Cardiac muscle cell (in vitro differentiated cells and primary cell): Measurements from ENCODE around the gene SFXN5. TPM values are rescaled to one million over a fixed set of nuclear protein-coding genes. Genes with fewer than 3 reads are reported as not detected.

Experiments
- DNase-seq, 2 donors: peaks; one replicate each; pipeline versions ENCODE4 v3.0.0 to v3.0.0-alpha.2; 2010 to 2017; ENCODE audit warnings: low read depth in 1 of 2, low spot score in 1 of 2
- H3K27ac ChIP-seq: fragments of 200-600 bp; sonication (generic); 2 replicates; pipeline ENCODE4 v1.5.1; 2016
- H3K27me3 ChIP-seq: fragments of 200-600 bp; sonication (generic); 2 replicates; pipeline ENCODE4 v1.6.0; 2016; ENCODE audit warnings: control low read depth
- H3K36me3 ChIP-seq: fragments of 200-600 bp; sonication (generic); 2 replicates; pipeline ENCODE4 v1.5.1; 2016; ENCODE audit warnings: control low read depth
- H3K4me1 ChIP-seq: fragments of 200-600 bp; sonication (generic); 2 replicates; pipeline ENCODE4 v1.8.1; 2017; ENCODE audit warnings: low read depth, mild to moderate bottlenecking, mixed run types
- H3K4me3 ChIP-seq: fragments of 200-600 bp; sonication (generic); 2 replicates; pipeline ENCODE4 v1.5.1; 2016; ENCODE audit warnings: mild to moderate bottlenecking
- H3K9me3 ChIP-seq: fragments of 200-600 bp; sonication (generic); 2 replicates; pipeline ENCODE4 v1.5.1; 2017; ENCODE audit warnings: low read depth, mild to moderate bottlenecking, control low read depth
- polyA plus RNA-seq: library from polyadenylated mRNA; unstranded; fragments of >200 nt; fragmentation: Nextera tagmentation; extraction: Ambion mirVana; gene quantifications from 2 replicates; pipeline ENCODE4 v1.2.1, GENCODE V29; 2016
- total RNA-seq: library from RNA; depleted of rRNA; stranded (reverse); fragments of >200 nt; gene quantifications from 2 replicates; pipeline ENCODE4 v1.2.3, GENCODE V29; 2016
- TF ChIP-seq, protein P1 (sequence below): IDR thresholded peaks from 2 replicates; pipeline ENCODE4 v1.5.1; 2012; ENCODE audit warnings: low read depth, mild to moderate bottlenecking, low read length

Gene SFXN5
- total and polyA plus RNA-seq, 2 experiments from 2014 or later: 11.4 to 13.5 TPM

DNA sequence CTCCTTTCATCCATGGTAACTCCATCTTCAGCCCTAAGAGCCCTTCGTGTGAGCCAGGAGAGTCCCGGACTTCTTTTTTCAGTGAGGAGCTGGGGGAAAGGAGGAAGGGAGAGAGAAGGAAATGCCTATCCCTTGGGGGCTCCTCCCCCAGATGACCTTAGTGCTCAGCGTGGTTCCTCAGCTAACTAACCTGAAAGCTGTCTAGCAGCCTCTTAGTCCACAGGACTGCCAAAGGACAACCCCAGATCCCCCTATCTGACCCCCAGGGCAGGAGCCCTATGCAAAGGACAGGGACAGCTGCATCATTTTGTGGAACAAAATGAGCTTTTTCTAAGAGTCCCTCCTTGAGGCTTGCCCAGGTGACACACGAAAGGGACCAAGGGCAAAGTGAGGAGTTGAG lies 176.4 kb downstream of the SFXN5 start:
- Histone ChIP-seq H3K36me3 (no peaks in the 10 kb centered on the region), H3K4me3 (no peak overlapping the region), H3K27me3 (peaks cover 95% of the 10 kb centered on the region), H3K27ac (no peak overlapping the region), H3K4me1 (no peaks in the 10 kb centered on the region), H3K9me3 (no peaks in the 10 kb centered on the region)
- TF ChIP-seq, protein P1, sequence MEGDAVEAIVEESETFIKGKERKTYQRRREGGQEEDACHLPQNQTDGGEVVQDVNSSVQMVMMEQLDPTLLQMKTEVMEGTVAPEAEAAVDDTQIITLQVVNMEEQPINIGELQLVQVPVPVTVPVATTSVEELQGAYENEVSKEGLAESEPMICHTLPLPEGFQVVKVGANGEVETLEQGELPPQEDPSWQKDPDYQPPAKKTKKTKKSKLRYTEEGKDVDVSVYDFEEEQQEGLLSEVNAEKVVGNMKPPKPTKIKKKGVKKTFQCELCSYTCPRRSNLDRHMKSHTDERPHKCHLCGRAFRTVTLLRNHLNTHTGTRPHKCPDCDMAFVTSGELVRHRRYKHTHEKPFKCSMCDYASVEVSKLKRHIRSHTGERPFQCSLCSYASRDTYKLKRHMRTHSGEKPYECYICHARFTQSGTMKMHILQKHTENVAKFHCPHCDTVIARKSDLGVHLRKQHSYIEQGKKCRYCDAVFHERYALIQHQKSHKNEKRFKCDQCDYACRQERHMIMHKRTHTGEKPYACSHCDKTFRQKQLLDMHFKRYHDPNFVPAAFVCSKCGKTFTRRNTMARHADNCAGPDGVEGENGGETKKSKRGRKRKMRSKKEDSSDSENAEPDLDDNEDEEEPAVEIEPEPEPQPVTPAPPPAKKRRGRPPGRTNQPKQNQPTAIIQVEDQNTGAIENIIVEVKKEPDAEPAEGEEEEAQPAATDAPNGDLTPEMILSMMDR: no peak
- no peak for DNase-seq

GRCh38 chr2:72894514-72894913 lies 177.0 kb downstream of the SFXN5 start:
- peaks cover 95% of the 10 kb centered on the region for H3K27me3 ChIP-seq
- H3K27ac ChIP-seq: no peak overlapping the region
- TF ChIP-seq, protein P1: no peak
- no peaks in the 10 kb centered on the region for H3K4me1 ChIP-seq
- no peak for DNase-seq
- no peaks in the 10 kb centered on the region for H3K36me3 ChIP-seq
- no peaks in the 10 kb centered on the region for H3K9me3 ChIP-seq
- no peak overlapping the region for H3K4me3 ChIP-seq

GRCh38 chr2:72893594-72894319 lies 177.8 kb downstream of the SFXN5 start:
- DNase-seq: peak; percentile 78 to 82
- no peaks in the 10 kb centered on the region for H3K4me1 ChIP-seq
- no peak overlapping the region for H3K4me3 ChIP-seq
- H3K27me3 ChIP-seq: peaks cover 95% of the 10 kb centered on the region
- H3K9me3 ChIP-seq: no peaks in the 10 kb centered on the region
- H3K36me3 ChIP-seq: no peaks in the 10 kb centered on the region
- TF ChIP-seq, protein P1: peak; percentile 79
- no peak overlapping the region for H3K27ac ChIP-seq

DNA sequence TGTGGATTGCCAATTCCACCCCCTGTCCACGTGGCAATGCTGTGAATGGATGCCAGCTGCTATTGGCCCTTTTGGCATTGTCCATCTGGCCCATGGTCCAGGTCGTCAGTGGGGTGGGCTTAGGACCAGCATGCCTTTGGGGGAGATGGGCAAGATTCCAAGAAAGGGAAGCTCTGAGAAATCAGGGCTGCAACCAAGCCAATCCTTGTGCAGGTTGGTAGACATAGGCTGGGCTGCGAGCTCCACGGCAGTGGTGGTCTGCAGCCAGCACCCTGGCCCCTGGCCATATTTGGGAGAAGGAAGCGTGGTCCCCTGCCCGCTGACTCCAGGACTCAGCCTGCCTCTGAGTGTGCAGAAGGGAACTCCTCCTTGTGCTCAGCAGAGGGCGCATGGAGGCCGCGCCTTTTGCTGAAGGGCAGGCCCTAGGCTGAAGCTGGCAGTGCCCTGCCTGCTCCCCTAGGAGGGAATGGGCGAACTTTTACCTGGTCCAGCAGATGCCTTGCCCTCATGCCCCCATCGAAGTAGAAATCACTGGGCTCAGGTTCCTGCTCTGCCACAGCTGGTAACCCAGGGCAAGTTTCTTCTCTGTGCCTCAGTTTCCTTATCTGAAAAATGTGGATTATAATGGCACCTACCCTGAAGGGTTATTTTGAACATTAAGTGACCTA lies 178.9 kb downstream of the SFXN5 start:
- DNase-seq: peak; percentile 83

More for the DNA sequence above, 178.9 kb downstream of the SFXN5 start:
- peaks cover 93% of the 10 kb centered on the region for H3K27me3 ChIP-seq
- TF ChIP-seq, protein P1: peak; percentile 86
- H3K36me3 ChIP-seq: no peaks in the 10 kb centered on the region
- no peak overlapping the region for H3K4me3 ChIP-seq
- H3K27ac ChIP-seq: no peak overlapping the region
- no peaks in the 10 kb centered on the region for H3K9me3 ChIP-seq
- no peaks in the 10 kb centered on the region for H3K4me1 ChIP-seq

Other genes starting within 250 kb of the SFXN5 start
- gene EXOC6B, start 245.7 kb downstream of the SFXN5 start, total RNA-seq: 23.9 and 42.8 TPM in 2 replicates
- 17.0 and 21.7 TPM in 2 replicates for gene EXOC6B, start 245.7 kb downstream of the SFXN5 start, polyA plus RNA-seq
- 13.2 and 16.3 TPM in 2 replicates for gene SPR, start 184.3 kb downstream of the SFXN5 start, total RNA-seq
- 9.1 and 21.7 TPM in 2 replicates for gene SPR, start 184.3 kb downstream of the SFXN5 start, polyA plus RNA-seq
- gene EMX1, start 154.2 kb downstream of the SFXN5 start, total RNA-seq: 0.24 TPM in 1 of 2 replicates, not detected in the other
- not detected in 2 replicates for gene EMX1, start 154.2 kb downstream of the SFXN5 start, polyA plus RNA-seq
- gene RAB11FIP5, start 41.2 kb upstream of the SFXN5 start, total RNA-seq: 7.2 and 12.1 TPM in 2 replicates
- 4.2 and 9.0 TPM in 2 replicates for gene RAB11FIP5, start 41.2 kb upstream of the SFXN5 start, polyA plus RNA-seq
- gene NOTO, start 130.9 kb upstream of the SFXN5 start, total RNA-seq: not detected in 2 replicates
- not detected in 2 replicates for gene NOTO, start 130.9 kb upstream of the SFXN5 start, polyA plus RNA-seq
- 24.4 and 26.1 TPM in 2 replicates for gene SMYD5, start 142.5 kb upstream of the SFXN5 start, total RNA-seq
- gene SMYD5, start 142.5 kb upstream of the SFXN5 start, polyA plus RNA-seq: 26.4 and 27.0 TPM in 2 replicates
- gene PRADC1, start 161.5 kb upstream of the SFXN5 start, total RNA-seq: 42.6 and 99.4 TPM in 2 replicates
- gene PRADC1, start 161.5 kb upstream of the SFXN5 start, polyA plus RNA-seq: 62.8 and 99.8 TPM in 2 replicates
- gene CCT7, start 162.6 kb upstream of the SFXN5 start, total RNA-seq: 370 and 424 TPM in 2 replicates
- gene CCT7, start 162.6 kb upstream of the SFXN5 start, polyA plus RNA-seq: 340 and 384 TPM in 2 replicates
- 4.1 and 5.8 TPM in 2 replicates for gene FBXO41, start 212.8 kb upstream of the SFXN5 start, total RNA-seq
- gene FBXO41, start 212.8 kb upstream of the SFXN5 start, polyA plus RNA-seq: 1.0 and 1.3 TPM in 2 replicates
- 0.06 TPM in 1 of 2 replicates, not detected in the other for gene EGR4, start 221.8 kb upstream of the SFXN5 start, total RNA-seq
- gene EGR4, start 221.8 kb upstream of the SFXN5 start, polyA plus RNA-seq: 0.31 TPM in 1 of 2 replicates, not detected in the other